ENCODE measurements around the gene ADRM1.

Gene ADRM1

GRCh38 chr20:62302341-62303061 is at the start of gene ADRM1:
Gene ADRM1, plus strand, starts transcription at chr20:62302997. Its CDS starts 572 bp downstream, at chr20:62303569.
- DNase-seq (ENCODE audit: low read depth), result peak; percentile 98
- peak within 1 kb of the TSS; percentile 89 for H3K4me3 ChIP-seq (ENCODE audit: low read depth, low read length)
- TF ChIP-seq, protein P1, sequence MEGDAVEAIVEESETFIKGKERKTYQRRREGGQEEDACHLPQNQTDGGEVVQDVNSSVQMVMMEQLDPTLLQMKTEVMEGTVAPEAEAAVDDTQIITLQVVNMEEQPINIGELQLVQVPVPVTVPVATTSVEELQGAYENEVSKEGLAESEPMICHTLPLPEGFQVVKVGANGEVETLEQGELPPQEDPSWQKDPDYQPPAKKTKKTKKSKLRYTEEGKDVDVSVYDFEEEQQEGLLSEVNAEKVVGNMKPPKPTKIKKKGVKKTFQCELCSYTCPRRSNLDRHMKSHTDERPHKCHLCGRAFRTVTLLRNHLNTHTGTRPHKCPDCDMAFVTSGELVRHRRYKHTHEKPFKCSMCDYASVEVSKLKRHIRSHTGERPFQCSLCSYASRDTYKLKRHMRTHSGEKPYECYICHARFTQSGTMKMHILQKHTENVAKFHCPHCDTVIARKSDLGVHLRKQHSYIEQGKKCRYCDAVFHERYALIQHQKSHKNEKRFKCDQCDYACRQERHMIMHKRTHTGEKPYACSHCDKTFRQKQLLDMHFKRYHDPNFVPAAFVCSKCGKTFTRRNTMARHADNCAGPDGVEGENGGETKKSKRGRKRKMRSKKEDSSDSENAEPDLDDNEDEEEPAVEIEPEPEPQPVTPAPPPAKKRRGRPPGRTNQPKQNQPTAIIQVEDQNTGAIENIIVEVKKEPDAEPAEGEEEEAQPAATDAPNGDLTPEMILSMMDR (conservative IDR thresholded peaks at IDR 0.05; ENCODE audit: low read depth, low read length), result peak; percentile 71

DNA sequence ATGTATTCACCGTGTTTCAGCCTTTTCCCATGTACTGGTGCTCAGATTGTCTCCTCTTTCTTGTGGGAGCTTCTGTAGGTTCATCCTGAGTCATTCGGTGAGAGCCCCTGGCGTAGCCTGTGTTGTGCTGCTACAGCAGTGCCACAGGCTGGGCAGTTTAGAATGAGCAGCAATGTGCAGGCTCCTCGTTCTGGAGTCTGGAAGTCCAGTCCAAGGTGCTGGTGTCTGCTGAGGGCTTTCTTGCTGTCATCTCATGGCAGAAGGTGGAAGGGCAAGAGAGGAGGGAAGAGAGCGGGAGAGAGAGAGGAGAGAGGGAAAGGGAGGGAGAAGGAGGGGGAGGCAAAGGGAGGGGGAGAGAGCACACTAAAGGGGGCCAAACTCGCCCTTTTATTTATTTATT is 49.4 kb upstream of the ADRM1 start:
- TF ChIP-seq, protein P1 (conservative IDR thresholded peaks at IDR 0.05; ENCODE audit: low read depth, low read length), result no peak
- H3K4me3 ChIP-seq (ENCODE audit: low read depth, low read length), result no peak overlapping the region
- no peak for DNase-seq (ENCODE audit: low read depth)

- no peak for DNase-seq (ENCODE audit: low read depth)
- TF ChIP-seq, protein P1 (conservative IDR thresholded peaks at IDR 0.05; ENCODE audit: low read depth, low read length), result no peak
- H3K4me3 ChIP-seq (ENCODE audit: low read depth, low read length), result no peak overlapping the region
These were observed 48.6 kb upstream of the ADRM1 start for GRCh38 chr20:62254021-62254724.

- TF ChIP-seq, protein P1 (conservative IDR thresholded peaks at IDR 0.05; ENCODE audit: low read depth, low read length), result no peak
- H3K4me3 ChIP-seq (ENCODE audit: low read depth, low read length), result no peak overlapping the region
- no peak for DNase-seq (ENCODE audit: low read depth)
These were observed 46.8 kb upstream of the ADRM1 start for GRCh38 chr20:62255976-62256375.

GRCh38 chr20:62258499-62259293 is 44.1 kb upstream of the ADRM1 start:
- no peak overlapping the region for H3K4me3 ChIP-seq (ENCODE audit: low read depth, low read length)
- DNase-seq (ENCODE audit: low read depth), result peak; percentile 74
- TF ChIP-seq, protein P1 (conservative IDR thresholded peaks at IDR 0.05; ENCODE audit: low read depth, low read length), result no peak

DNA sequence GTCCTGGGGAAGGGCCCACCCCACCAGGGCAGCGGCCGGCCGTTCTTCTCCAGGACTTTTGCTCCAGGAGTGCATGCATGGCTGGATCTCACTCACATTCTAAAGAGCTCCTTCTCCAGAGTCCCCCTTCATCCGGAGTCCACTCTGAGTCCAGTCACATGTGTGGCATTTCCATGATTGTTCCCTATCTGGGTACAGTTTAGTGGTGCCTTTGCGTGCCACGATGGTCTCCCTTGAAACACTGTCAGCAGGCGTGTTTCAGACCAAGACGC is 43.6 kb upstream of the ADRM1 start:
- no peak for DNase-seq (ENCODE audit: low read depth)
- no peak overlapping the region for H3K4me3 ChIP-seq (ENCODE audit: low read depth, low read length)
- TF ChIP-seq, protein P1 (conservative IDR thresholded peaks at IDR 0.05; ENCODE audit: low read depth, low read length), result no peak
